Parathyroid adenoma (tissue), 2 donors: Measurements from ENCODE around the gene POLN.

Source experiments
- H2AFZ ChIP-seq: fragments of 300-600 bp; sonication (generic); one replicate; pipeline ENCODE4 v1.7.0; 2017; ENCODE audit warnings: antibody characterized with exemption, mild to moderate bottlenecking
- H3K27ac ChIP-seq: fragments of 300-600 bp; sonication (generic); one replicate; pipeline ENCODE4 v1.7.0; 2017
- H3K27me3 ChIP-seq: fragments of 300-600 bp; sonication (generic); one replicate; pipeline ENCODE4 v1.7.0; 2017; ENCODE audit warnings: low read length; ENCODE audit not compliant: control insufficient read depth, insufficient read depth
- H3K36me3 ChIP-seq: fragments of 300-600 bp; sonication (generic); one replicate; pipeline ENCODE4 v1.7.0; 2017; ENCODE audit warnings: low read length; ENCODE audit not compliant: control insufficient read depth, insufficient read depth
- H3K4me1 ChIP-seq: fragments of 300-600 bp; sonication (generic); one replicate; pipeline ENCODE4 v1.7.0; 2017; ENCODE audit warnings: control low read depth
- H3K4me2 ChIP-seq: fragments of 300-600 bp; sonication (generic); one replicate; pipeline ENCODE4 v1.7.0; 2017; ENCODE audit warnings: low read length
- H3K4me3 ChIP-seq: fragments of 300-600 bp; sonication (generic); one replicate; pipeline ENCODE4 v1.7.0; 2017; ENCODE audit warnings: low read depth, low read length
- H3K79me2 ChIP-seq: fragments of 300-600 bp; sonication (generic); one replicate; pipeline ENCODE4 v1.7.0; 2017; ENCODE audit warnings: control low read depth
- H3K9ac ChIP-seq: fragments of 300-600 bp; sonication (generic); one replicate; pipeline ENCODE4 v1.7.0; 2017; ENCODE audit warnings: mild to moderate bottlenecking
- H3K9me3 ChIP-seq: fragments of 300-600 bp; sonication (generic); one replicate; pipeline ENCODE4 v1.7.0; 2017; ENCODE audit warnings: low read length; ENCODE audit not compliant: control insufficient read depth
- CTCF ChIP-seq: fragments of 300-600 bp; sonication (generic); IDR thresholded peaks from one replicate; pipeline ENCODE4 v1.7.0; 2017; ENCODE audit warnings: antibody characterized with exemption, mild to moderate bottlenecking
- donor health status: primary hyperparathyroidism.

Gene POLN

GRCh38 chr4:2269618-2270163, 27.8 kb upstream of the POLN start:
- Histone ChIP-seq H3K9me3 (no peaks in the 10 kb centered on the region), H3K4me3 (no peak overlapping the region), H2AFZ (no peak overlapping the region), H3K79me2 (no peaks in the 10 kb centered on the region), H3K36me3 (no peaks in the 10 kb centered on the region), H3K4me2 (no peak overlapping the region), H3K27me3 (no peaks in the 10 kb centered on the region), H3K27ac (no peak overlapping the region), H3K4me1 (peaks cover 3% of the 10 kb centered on the region), H3K9ac (no peak overlapping the region)
- no peak for TF ChIP-seq CTCF

- no peak overlapping the region for H2AFZ ChIP-seq
- peaks cover 3% of the 10 kb centered on the region for H3K4me1 ChIP-seq
- H3K27ac ChIP-seq: no peak overlapping the region
- H3K9me3 ChIP-seq: no peaks in the 10 kb centered on the region
- no peak overlapping the region for H3K9ac ChIP-seq
- H3K36me3 ChIP-seq: no peaks in the 10 kb centered on the region
- no peak overlapping the region for H3K4me2 ChIP-seq
- H3K27me3 ChIP-seq: no peaks in the 10 kb centered on the region
- no peaks in the 10 kb centered on the region for H3K79me2 ChIP-seq
- H3K4me3 ChIP-seq: no peak overlapping the region
- TF ChIP-seq CTCF: no peak
Measured at GRCh38 chr4:2269206-2269531, 27.2 kb upstream of the POLN start.

- no peaks in the 10 kb centered on the region for H3K36me3 ChIP-seq
- H3K4me2 ChIP-seq: no peak overlapping the region
- no peaks in the 10 kb centered on the region for H3K79me2 ChIP-seq
- H3K9ac ChIP-seq: no peak overlapping the region
- H3K4me3 ChIP-seq: no peak overlapping the region
- peaks cover 3% of the 10 kb centered on the region for H3K4me1 ChIP-seq
- no peak overlapping the region for H3K27ac ChIP-seq
- TF ChIP-seq CTCF: no peak
- no peak overlapping the region for H2AFZ ChIP-seq
- H3K27me3 ChIP-seq: no peaks in the 10 kb centered on the region
- H3K9me3 ChIP-seq: no peaks in the 10 kb centered on the region
Measured at GRCh38 chr4:2268357-2269205, 26.7 kb upstream of the POLN start.

GRCh38 chr4:2267841-2268240, 25.9 kb upstream of the POLN start:
- H3K9ac ChIP-seq: no peak overlapping the region
- peaks cover 3% of the 10 kb centered on the region for H3K4me1 ChIP-seq

More at GRCh38 chr4:2267841-2268240, 25.9 kb upstream of the POLN start:
- no peaks in the 10 kb centered on the region for H3K27me3 ChIP-seq
- no peak overlapping the region for H3K4me2 ChIP-seq
- no peak for TF ChIP-seq CTCF
- H3K4me3 ChIP-seq: no peak overlapping the region
- H2AFZ ChIP-seq: no peak overlapping the region
- no peaks in the 10 kb centered on the region for H3K9me3 ChIP-seq
- no peaks in the 10 kb centered on the region for H3K79me2 ChIP-seq
- H3K27ac ChIP-seq: no peak overlapping the region
- no peaks in the 10 kb centered on the region for H3K36me3 ChIP-seq
